IMR-90 (cell line): ENCODE results near the gene RAB37.
A peak's percentile ranks its signal among the peaks of the same experiment; 100 is the strongest.

Experiments used
- BHLHE40 ChIP-seq: fragments of 150-350 bp; IDR thresholded peaks from 2 replicates; pipeline ENCODE4 v1.6.1; 2016; ENCODE audit warnings: mild to moderate bottlenecking, low read depth, low read length
- CEBPB ChIP-seq: IDR thresholded peaks from 2 replicates; pipeline ENCODE4 v1.6.1; 2012; ENCODE audit warnings: low read depth, low read length, improper control_type of control experiment
- CTCF ChIP-seq: conservative IDR thresholded peaks from 2 replicates; pipeline ENCODE4 v1.5.1; 2012; ENCODE audit warnings: mild to moderate bottlenecking, low read depth, low read length, improper control_type of control experiment
- ELK1 ChIP-seq: fragments of 150-350 bp; IDR thresholded peaks from 2 replicates; pipeline ENCODE4 v1.6.1; 2016; ENCODE audit warnings: low read depth, mild to moderate bottlenecking, low read length, moderate library complexity, borderline replicate concordance
- POLR2A ChIP-seq: IDR thresholded peaks from 2 replicates; pipeline ENCODE4 v1.6.1; 2012; ENCODE audit warnings: mild to moderate bottlenecking, low read depth, low read length
- RAD21 ChIP-seq: IDR thresholded peaks from 2 replicates; pipeline ENCODE4 v1.6.1; 2012; ENCODE audit warnings: low read length, improper control_type of control experiment
- RCOR1 ChIP-seq: IDR thresholded peaks from 2 replicates; pipeline ENCODE4 v1.6.1; 2012; ENCODE audit warnings: mild to moderate bottlenecking, low read length, improper control_type of control experiment; ENCODE audit not compliant: insufficient replicate concordance
- RFX5 ChIP-seq: IDR thresholded peaks from 2 replicates; pipeline ENCODE4 v1.8.0; 2012; ENCODE audit warnings: low read depth, mild to moderate bottlenecking, low read length, moderate library complexity
- USF2 ChIP-seq: fragments of 150-350 bp; IDR thresholded peaks from 2 replicates; pipeline ENCODE4 v1.6.1; 2017; ENCODE audit warnings: mild to moderate bottlenecking, antibody characterized with exemption, low read length, low read depth

- TF ChIP-seq CEBPB (no peak), POLR2A (no peak), CTCF (peak; percentile 12; the same call in 1 of the 2 replicates), BHLHE40 (no peak), USF2 (no peak), RCOR1 (no peak), ELK1 (no peak), RAD21 (no peak), RFX5 (no peak)
Measured at GRCh38 chr17:74736513-74737298, at the start of gene RAB37.
